HepG2 (cell line): ENCODE data around the gene STX7. TPM values are rescaled to one million over a fixed set of nuclear protein-coding genes. Genes with fewer than 3 reads are reported as not detected.
"Not testable (repeated sequence)": the region's sequence is repeated elsewhere in the genome, so short reads cannot be mapped to it uniquely, and the experiment has no call there.

Experiments used
- ATF7 ChIP-seq, 2 experiments: fragments of 450-650 bp in 1 of 2; sonication (generic) in 1 of 2; formaldehyde crosslinking in 1 of 2; IDR thresholded peaks; 2 replicates each; pipeline versions ENCODE4 v1.4.0 to v1.6.1; 2016 to 2020; ENCODE audit warnings: antibody characterized with exemption in 1 of 2, mild to moderate bottlenecking in 1 of 2, missing genetic modification reagents in 1 of 2
- CREB1 ChIP-seq, 2 experiments: fragments of 450-650 bp in 1 of 2; IDR thresholded peaks; 2 replicates each; pipeline ENCODE4 v1.6.1; 2016 to 2017; ENCODE audit warnings: control low read depth in 1 of 2, mild to moderate bottlenecking in 1 of 2, missing compliant biosample characterization in 1 of 2, missing genetic modification characterization in 1 of 2
- CREM ChIP-seq, 2 experiments: sonication (generic) in 1 of 2; formaldehyde crosslinking in 1 of 2; IDR thresholded peaks; 2 replicates each; pipeline versions ENCODE4 v1.4.0 to v1.6.1; 2016 to 2020; ENCODE audit warnings: antibody characterized with exemption in 1 of 2, mild to moderate bottlenecking in 1 of 2, missing genetic modification reagents in 1 of 2
- FOXA3 ChIP-seq: IDR thresholded peaks from 2 replicates; pipeline ENCODE4 v1.6.1; 2016; ENCODE audit warnings: missing genetic modification reagents, missing compliant biosample characterization
- NR2F1 ChIP-seq, 2 experiments: fragments of 450-650 bp in 1 of 2; formaldehyde crosslinking in 1 of 2; IDR thresholded peaks; 2 replicates each; pipeline versions ENCODE4 v1.5.0 to v1.6.1; 2016 to 2020; ENCODE audit warnings: mild to moderate bottlenecking in 1 of 2, missing compliant biosample characterization in 1 of 2, missing genetic modification reagents in 1 of 2, moderate library complexity in 1 of 2
- NR2F2 ChIP-seq: IDR thresholded peaks from 2 replicates; pipeline ENCODE4 v1.6.1; 2012; ENCODE audit warnings: low read depth, inconsistent platforms, borderline replicate concordance
- SOX6 ChIP-seq, 2 experiments: fragments of 450-650 bp in 1 of 2; sonication (generic) in 1 of 2; formaldehyde crosslinking in 1 of 2; IDR thresholded peaks; 2 replicates each; pipeline versions ENCODE4 v1.4.0 to v1.6.1; 2017 to 2020; ENCODE audit warnings: antibody characterized with exemption in 1 of 2, mild to moderate bottlenecking in 1 of 2, missing genetic modification reagents in 1 of 2
- ZMYM4 ChIP-seq: sonication (generic); formaldehyde crosslinking; IDR thresholded peaks from 2 replicates; pipeline ENCODE4 v1.8.1; 2023; ENCODE audit warnings: mild to moderate bottlenecking, missing genetic modification reagents
- polyA plus RNA-seq, 8 experiments: library from polyadenylated mRNA; depleted of rRNA in 3 of 8; stranded (reverse) in 7 of 8; unstranded in 1 of 8; fragments of >200 nt; fragmentation: Illumina TruSeq in 4 of 8; extraction: Trizol in 4 of 8; gene quantifications; 2 replicates each; pipeline versions ENCODE4 v1.2.1 to v1.2.3, GENCODE V29; 2011 to 2016; ENCODE audit warnings: low read depth in 4 of 8, missing spikeins in 1 of 8, mixed read lengths in 1 of 8; ENCODE audit not compliant: insufficient read depth in 1 of 8
- total RNA-seq, 5 experiments: library from RNA; depleted of rRNA; stranded (reverse); fragments of >200 nt; fragmentation: Illumina TruSeq; extraction: Trizol; gene quantifications; 2 replicates each; pipeline ENCODE4 v1.2.3, GENCODE V29; 2016; ENCODE audit warnings: low read depth in 1 of 5
- TF ChIP-seq, protein P1 (sequence below): sonication (generic); formaldehyde crosslinking; conservative IDR thresholded peaks from 2 replicates; pipeline ENCODE4 v1.4.0; 2020; ENCODE audit warnings: mild to moderate bottlenecking, missing genetic modification reagents, moderate library complexity
- TF ChIP-seq, protein P2 (sequence below): IDR thresholded peaks from 2 replicates; pipeline ENCODE4 v1.6.1; 2016; ENCODE audit warnings: low read depth
- TF ChIP-seq, protein P3 (sequence below): sonication (generic); formaldehyde crosslinking; IDR thresholded peaks from 2 replicates; pipeline ENCODE4 v1.4.0; 2020; ENCODE audit warnings: missing genetic modification reagents, borderline replicate concordance

The STX7 gene
- total and polyA plus RNA-seq, 2 of the 13 experiments (the other 11 are each of a cell fraction or from before 2014, with no cell fraction given): 28.0 to 34.7 TPM

DNA sequence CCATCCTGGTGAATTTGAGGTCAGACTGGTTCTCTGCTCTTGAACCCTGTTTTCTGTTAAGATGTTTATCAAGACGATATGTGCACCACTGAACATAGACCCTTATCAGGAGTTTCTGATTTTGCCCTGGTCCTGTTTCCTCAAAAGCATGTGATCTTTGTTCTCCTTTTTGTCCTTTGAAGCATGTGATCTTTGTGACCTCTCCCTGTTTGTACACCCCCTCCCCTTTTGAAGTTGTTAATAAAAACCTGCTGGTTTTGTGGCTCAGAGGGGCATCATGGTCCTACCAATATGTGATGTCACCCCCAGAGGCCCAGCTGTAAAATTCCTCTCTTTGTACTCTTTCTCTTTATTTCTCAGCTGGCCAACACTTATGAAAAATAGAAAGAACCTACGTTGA, 21.6 kb upstream of the STX7 start (continued):
- TF ChIP-seq, protein P1, sequence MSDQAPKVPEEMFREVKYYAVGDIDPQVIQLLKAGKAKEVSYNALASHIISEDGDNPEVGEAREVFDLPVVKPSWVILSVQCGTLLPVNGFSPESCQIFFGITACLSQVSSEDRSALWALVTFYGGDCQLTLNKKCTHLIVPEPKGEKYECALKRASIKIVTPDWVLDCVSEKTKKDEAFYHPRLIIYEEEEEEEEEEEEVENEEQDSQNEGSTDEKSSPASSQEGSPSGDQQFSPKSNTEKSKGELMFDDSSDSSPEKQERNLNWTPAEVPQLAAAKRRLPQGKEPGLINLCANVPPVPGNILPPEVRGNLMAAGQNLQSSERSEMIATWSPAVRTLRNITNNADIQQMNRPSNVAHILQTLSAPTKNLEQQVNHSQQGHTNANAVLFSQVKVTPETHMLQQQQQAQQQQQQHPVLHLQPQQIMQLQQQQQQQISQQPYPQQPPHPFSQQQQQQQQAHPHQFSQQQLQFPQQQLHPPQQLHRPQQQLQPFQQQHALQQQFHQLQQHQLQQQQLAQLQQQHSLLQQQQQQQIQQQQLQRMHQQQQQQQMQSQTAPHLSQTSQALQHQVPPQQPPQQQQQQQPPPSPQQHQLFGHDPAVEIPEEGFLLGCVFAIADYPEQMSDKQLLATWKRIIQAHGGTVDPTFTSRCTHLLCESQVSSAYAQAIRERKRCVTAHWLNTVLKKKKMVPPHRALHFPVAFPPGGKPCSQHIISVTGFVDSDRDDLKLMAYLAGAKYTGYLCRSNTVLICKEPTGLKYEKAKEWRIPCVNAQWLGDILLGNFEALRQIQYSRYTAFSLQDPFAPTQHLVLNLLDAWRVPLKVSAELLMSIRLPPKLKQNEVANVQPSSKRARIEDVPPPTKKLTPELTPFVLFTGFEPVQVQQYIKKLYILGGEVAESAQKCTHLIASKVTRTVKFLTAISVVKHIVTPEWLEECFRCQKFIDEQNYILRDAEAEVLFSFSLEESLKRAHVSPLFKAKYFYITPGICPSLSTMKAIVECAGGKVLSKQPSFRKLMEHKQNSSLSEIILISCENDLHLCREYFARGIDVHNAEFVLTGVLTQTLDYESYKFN (CRISPR knock-in tag): peak; percentile 84
- TF ChIP-seq, protein P2, sequence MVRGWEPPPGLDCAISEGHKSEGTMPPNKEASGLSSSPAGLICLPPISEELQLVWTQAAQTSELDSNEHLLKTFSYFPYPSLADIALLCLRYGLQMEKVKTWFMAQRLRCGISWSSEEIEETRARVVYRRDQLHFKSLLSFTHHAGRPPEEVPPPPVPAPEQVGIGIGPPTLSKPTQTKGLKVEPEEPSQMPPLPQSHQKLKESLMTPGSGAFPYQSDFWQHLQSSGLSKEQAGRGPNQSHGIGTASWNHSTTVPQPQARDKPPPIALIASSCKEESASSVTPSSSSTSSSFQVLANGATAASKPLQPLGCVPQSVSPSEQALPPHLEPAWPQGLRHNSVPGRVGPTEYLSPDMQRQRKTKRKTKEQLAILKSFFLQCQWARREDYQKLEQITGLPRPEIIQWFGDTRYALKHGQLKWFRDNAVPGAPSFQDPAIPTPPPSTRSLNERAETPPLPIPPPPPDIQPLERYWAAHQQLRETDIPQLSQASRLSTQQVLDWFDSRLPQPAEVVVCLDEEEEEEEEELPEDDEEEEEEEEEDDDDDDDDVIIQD (CRISPR knock-in tag): peak; percentile 30; the same call in 1 of the 2 replicates
- TF ChIP-seq ZMYM4 (CRISPR knock-in tag): peak; percentile 60
- TF ChIP-seq, protein P3, sequence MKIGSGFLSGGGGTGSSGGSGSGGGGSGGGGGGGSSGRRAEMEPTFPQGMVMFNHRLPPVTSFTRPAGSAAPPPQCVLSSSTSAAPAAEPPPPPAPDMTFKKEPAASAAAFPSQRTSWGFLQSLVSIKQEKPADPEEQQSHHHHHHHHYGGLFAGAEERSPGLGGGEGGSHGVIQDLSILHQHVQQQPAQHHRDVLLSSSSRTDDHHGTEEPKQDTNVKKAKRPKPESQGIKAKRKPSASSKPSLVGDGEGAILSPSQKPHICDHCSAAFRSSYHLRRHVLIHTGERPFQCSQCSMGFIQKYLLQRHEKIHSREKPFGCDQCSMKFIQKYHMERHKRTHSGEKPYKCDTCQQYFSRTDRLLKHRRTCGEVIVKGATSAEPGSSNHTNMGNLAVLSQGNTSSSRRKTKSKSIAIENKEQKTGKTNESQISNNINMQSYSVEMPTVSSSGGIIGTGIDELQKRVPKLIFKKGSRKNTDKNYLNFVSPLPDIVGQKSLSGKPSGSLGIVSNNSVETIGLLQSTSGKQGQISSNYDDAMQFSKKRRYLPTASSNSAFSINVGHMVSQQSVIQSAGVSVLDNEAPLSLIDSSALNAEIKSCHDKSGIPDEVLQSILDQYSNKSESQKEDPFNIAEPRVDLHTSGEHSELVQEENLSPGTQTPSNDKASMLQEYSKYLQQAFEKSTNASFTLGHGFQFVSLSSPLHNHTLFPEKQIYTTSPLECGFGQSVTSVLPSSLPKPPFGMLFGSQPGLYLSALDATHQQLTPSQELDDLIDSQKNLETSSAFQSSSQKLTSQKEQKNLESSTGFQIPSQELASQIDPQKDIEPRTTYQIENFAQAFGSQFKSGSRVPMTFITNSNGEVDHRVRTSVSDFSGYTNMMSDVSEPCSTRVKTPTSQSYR (CRISPR knock-in tag): peak; percentile 55; the same call in 1 of the 2 replicates
- not testable (repeated sequence) for TF ChIP-seq ATF7 (IDR thresholded peaks at IDR 0.05); CREB1 (CRISPR knock-in tag; IDR thresholded peaks at IDR 0.05); SOX6 (IDR thresholded peaks at IDR 0.05); CREM (CRISPR knock-in tag; IDR thresholded peaks at IDR 0.05)
- peak; percentile 44; the same call in 1 of the 2 replicates for TF ChIP-seq ATF7 (CRISPR knock-in tag; IDR thresholded peaks at IDR 0.05)
- TF ChIP-seq CREB1 (IDR thresholded peaks at IDR 0.05): 0 out of 2 replicates have a peak, but pooled peaks have one; percentile 9
- peak; percentile 57 to 89; a peak in 3 of 4 replicates for TF ChIP-seq NR2F1 (CRISPR knock-in tag; IDR thresholded peaks at IDR 0.05)
- TF ChIP-seq SOX6 (CRISPR knock-in tag; IDR thresholded peaks at IDR 0.05): peak; percentile 78
- peak; percentile 58; the same call in 1 of the 2 replicates for TF ChIP-seq CREM (IDR thresholded peaks at IDR 0.05)
- TF ChIP-seq NR2F2: peak; percentile 72
- TF ChIP-seq FOXA3 (CRISPR knock-in tag): peak; percentile 59
- TF ChIP-seq, all 625 proteins: peak for 37; not testable (repeated sequence) for 588
